ENCODE data around the gene FARSB.

DNA sequence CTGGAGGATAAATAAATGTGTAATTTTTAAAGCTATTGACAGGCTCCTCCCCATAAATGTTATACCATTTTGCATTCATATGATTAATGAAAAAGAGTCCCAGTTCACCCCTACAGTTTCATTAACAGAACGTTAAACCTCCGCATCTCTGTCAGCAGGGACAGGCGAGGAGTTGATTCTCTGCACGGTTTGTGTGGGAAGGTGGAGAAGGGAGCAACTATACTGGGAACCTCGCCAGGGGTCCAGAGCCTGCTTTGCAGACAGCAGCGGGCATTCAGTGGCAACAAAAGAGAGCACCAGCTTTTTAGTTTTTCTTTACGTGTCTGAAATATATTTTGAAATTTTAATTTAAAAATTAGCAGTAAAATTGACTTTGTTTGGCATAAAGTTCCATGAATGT, 101.4 kb downstream of the FARSB start:
- TF ChIP-seq, protein P1, sequence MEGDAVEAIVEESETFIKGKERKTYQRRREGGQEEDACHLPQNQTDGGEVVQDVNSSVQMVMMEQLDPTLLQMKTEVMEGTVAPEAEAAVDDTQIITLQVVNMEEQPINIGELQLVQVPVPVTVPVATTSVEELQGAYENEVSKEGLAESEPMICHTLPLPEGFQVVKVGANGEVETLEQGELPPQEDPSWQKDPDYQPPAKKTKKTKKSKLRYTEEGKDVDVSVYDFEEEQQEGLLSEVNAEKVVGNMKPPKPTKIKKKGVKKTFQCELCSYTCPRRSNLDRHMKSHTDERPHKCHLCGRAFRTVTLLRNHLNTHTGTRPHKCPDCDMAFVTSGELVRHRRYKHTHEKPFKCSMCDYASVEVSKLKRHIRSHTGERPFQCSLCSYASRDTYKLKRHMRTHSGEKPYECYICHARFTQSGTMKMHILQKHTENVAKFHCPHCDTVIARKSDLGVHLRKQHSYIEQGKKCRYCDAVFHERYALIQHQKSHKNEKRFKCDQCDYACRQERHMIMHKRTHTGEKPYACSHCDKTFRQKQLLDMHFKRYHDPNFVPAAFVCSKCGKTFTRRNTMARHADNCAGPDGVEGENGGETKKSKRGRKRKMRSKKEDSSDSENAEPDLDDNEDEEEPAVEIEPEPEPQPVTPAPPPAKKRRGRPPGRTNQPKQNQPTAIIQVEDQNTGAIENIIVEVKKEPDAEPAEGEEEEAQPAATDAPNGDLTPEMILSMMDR (IDR thresholded peaks at IDR 0.05; ENCODE audit: poor library complexity, severe bottlenecking): no peak
- no peak for TF ChIP-seq TAF1 (IDR thresholded peaks at IDR 0.05; ENCODE audit: low read depth)
- no peak for TF ChIP-seq EZH2 (IDR thresholded peaks at IDR 0.05; ENCODE audit: borderline replicate concordance, insufficient read depth, low read length, poor library complexity, severe bottlenecking)
- TF ChIP-seq EP300 (conservative IDR thresholded peaks at IDR 0.05; ENCODE audit: poor library complexity, severe bottlenecking): no peak

Data from neural cell (in vitro differentiated cells).